Stimulated activated CD8-positive, alpha-beta memory T cell treated with anti-CD3 and anti-CD28 coated beads, Interleukin-4, amount 100 ng/mL, for 1 hour (primary cell): Measurements from ENCODE around the gene LIN9.
"Not testable (repeated sequence)": the region's sequence is repeated elsewhere in the genome, so short reads cannot be mapped to it uniquely, and the experiment has no call there.

Experiments used
- DNase-seq, 2 donors: peaks; one replicate each; pipeline ENCODE4 v3.0.0-alpha.2; 2020; ENCODE audit warnings: low read depth in 2 of 2, low spot score in 1 of 2

Gene LIN9

GRCh38 chr1:226216056-226216455, 92.9 kb downstream of the LIN9 start:
- no peak for DNase-seq

- no peak for DNase-seq
Measured at GRCh38 chr1:226215239-226215638, 93.7 kb downstream of the LIN9 start.

GRCh38 chr1:226212545-226212944, 96.4 kb downstream of the LIN9 start:
- no peak for DNase-seq

- no peak for DNase-seq
Measured at GRCh38 chr1:226211181-226211821, 97.7 kb downstream of the LIN9 start.

- no peak for DNase-seq
Measured at GRCh38 chr1:226210571-226211176, 98.3 kb downstream of the LIN9 start.

GRCh38 chr1:226209307-226210059, 99.5 kb downstream of the LIN9 start:
- no peak for DNase-seq

- DNase-seq, result no peak
Measured at GRCh38 chr1:226207048-226207447, 101.9 kb downstream of the LIN9 start.

- DNase-seq, result no peak
Measured at GRCh38 chr1:226204198-226204597, 104.8 kb downstream of the LIN9 start.

GRCh38 chr1:226203655-226204054, 105.3 kb downstream of the LIN9 start:
- no peak for DNase-seq

- DNase-seq, result no peak
Measured at GRCh38 chr1:226203240-226203639, 105.7 kb downstream of the LIN9 start.

GRCh38 chr1:226202666-226203065, 106.3 kb downstream of the LIN9 start:
- DNase-seq, result not testable (repeated sequence)

- DNase-seq, result no peak
Measured at GRCh38 chr1:226202246-226202645, 106.7 kb downstream of the LIN9 start.

- no peak for DNase-seq
Measured at GRCh38 chr1:226201029-226201593, 107.9 kb downstream of the LIN9 start.

GRCh38 chr1:226199971-226200370, 109.0 kb downstream of the LIN9 start:
- no peak for DNase-seq

GRCh38 chr1:226195144-226195543, 113.8 kb downstream of the LIN9 start:
- DNase-seq, result no peak

GRCh38 chr1:226187380-226187779, 121.6 kb downstream of the LIN9 start:
- DNase-seq, result no peak

- no peak for DNase-seq
Measured at GRCh38 chr1:226187019-226187322, 122.0 kb downstream of the LIN9 start.

GRCh38 chr1:226186124-226187018, 122.6 kb downstream of the LIN9 start, which contains the start of gene ACBD3:
ACBD3 (minus strand) TSS chr1:226186741; CDS start chr1:226186675, 66 bp downstream.
- peak; percentile 66 to 74 for DNase-seq

- DNase-seq, result no peak
Measured at GRCh38 chr1:226185141-226186036, 123.6 kb downstream of the LIN9 start.
